ENCODE data around the gene FHL5.
"Not testable (repeated sequence)": the region's sequence is repeated elsewhere in the genome, so short reads cannot be mapped to it uniquely, and the experiment has no call there.

FHL5 gene

GRCh38 chr6:96608074-96608473 is 45.1 kb downstream of the FHL5 start:
- no peak overlapping the region for H2AFZ ChIP-seq (ENCODE audit: low read length, unreplicated experiment)

GRCh38 chr6:96610019-96610418 is 47.1 kb downstream of the FHL5 start:
- Histone ChIP-seq H3K27ac (ENCODE audit: low read depth, low read length) (no peak overlapping the region), H3K4me1 (ENCODE audit: control insufficient read depth, insufficient read depth, low read length, unreplicated experiment) (no peaks in the 10 kb centered on the region), H3K27me3 (ENCODE audit: insufficient read depth, low read length) (peaks cover 17% of the 10 kb centered on the region), H3K4me3 (ENCODE audit: low read depth, low read length) (no peak overlapping the region), H3K36me3 (ENCODE audit: insufficient read depth, low read length) (no peaks in the 10 kb centered on the region), H3K79me2 (ENCODE audit: control insufficient read depth, insufficient read depth, low read length, unreplicated experiment) (no peaks in the 10 kb centered on the region), H2AFZ (ENCODE audit: low read length, unreplicated experiment) (no peak overlapping the region)

More at GRCh38 chr6:96608074-96608473, 45.1 kb downstream of the FHL5 start:
- Histone ChIP-seq H3K4me1 (ENCODE audit: control insufficient read depth, insufficient read depth, low read length, unreplicated experiment) (no peaks in the 10 kb centered on the region), H3K79me2 (ENCODE audit: control insufficient read depth, insufficient read depth, low read length, unreplicated experiment) (no peaks in the 10 kb centered on the region), H3K27me3 (ENCODE audit: insufficient read depth, low read length) (peaks cover 29% of the 10 kb centered on the region), H3K27ac (ENCODE audit: low read depth, low read length) (no peak overlapping the region), H3K4me3 (ENCODE audit: low read depth, low read length) (no peak overlapping the region), H3K36me3 (ENCODE audit: insufficient read depth, low read length) (no peaks in the 10 kb centered on the region)

DNA sequence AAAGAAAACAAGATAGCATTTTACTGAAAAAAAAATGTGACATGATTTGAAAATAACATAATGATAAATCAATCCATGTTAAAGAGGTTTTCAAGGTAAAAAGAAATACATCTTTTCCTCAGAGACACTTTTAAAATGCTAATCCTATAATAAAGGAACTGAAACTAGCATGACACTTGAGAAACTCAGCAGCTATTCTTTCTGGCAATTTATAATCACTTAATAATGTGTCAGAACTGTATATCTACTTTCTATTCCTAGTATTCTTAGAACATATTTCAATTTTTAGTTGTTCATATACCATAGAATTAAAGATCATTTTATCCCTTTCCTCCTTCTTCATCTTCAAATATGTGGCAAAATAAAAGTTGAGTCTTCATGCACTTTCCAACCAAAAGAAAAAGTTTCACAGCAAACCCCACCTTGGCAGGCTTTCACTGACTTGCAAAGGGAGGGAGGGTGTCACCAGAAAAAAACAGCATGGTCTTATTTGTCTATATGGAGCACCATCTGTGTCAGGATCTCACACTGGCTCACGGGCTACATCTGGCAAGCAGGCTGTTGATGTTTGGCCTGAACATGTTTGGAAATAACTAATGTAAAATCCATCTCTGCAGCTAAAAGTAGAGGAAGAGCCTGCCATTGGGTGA is 48.5 kb downstream of the FHL5 start:
- Histone ChIP-seq H3K4me3 (ENCODE audit: low read depth, low read length) (no peak overlapping the region), H3K27me3 (ENCODE audit: insufficient read depth, low read length) (peaks cover 20% of the 10 kb centered on the region), H3K36me3 (ENCODE audit: insufficient read depth, low read length) (no peaks in the 10 kb centered on the region), H3K27ac (ENCODE audit: low read depth, low read length) (no peak overlapping the region), H3K79me2 (ENCODE audit: control insufficient read depth, insufficient read depth, low read length, unreplicated experiment) (no peaks in the 10 kb centered on the region), H3K4me1 (ENCODE audit: control insufficient read depth, insufficient read depth, low read length, unreplicated experiment) (no peaks in the 10 kb centered on the region), H2AFZ (ENCODE audit: low read length, unreplicated experiment) (no peak overlapping the region)

DNA sequence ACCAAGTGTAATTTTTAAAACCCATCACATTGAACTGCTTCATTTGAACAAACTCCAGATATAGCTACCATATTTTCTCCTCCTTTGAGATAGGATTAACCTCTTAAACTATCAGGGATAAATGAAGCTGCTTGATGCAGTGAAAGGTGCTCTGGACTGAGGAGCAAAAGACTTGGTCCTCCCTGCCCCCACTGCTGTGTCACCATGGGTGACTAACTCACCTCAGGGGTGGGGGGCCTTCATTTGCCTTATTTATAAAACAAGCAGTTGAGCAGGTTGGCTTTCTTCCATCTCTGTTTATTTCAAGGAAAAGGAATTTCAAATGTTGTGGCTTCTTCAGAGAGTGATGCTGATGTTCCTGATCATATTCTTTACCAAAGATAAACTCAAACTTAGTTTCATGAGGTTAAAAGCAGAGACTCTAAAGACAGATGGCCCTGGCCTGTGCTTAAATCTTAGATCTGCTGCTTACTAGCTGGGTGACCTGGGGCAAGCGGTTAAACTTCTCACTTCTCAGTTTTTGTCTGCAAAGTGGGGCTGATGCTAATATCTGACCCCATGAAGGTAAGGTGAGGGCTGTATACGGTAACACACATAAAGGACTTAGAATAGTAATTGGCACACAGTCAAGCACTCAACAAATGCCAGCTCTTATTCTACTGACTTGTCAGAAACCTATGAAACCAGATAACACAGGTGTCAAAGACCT is 50.5 kb downstream of the FHL5 start:
- Histone ChIP-seq H3K27ac (ENCODE audit: low read depth, low read length) (no peak overlapping the region), H3K4me3 (ENCODE audit: low read depth, low read length) (no peak overlapping the region), H3K79me2 (ENCODE audit: control insufficient read depth, insufficient read depth, low read length, unreplicated experiment) (no peaks in the 10 kb centered on the region)

DNA sequence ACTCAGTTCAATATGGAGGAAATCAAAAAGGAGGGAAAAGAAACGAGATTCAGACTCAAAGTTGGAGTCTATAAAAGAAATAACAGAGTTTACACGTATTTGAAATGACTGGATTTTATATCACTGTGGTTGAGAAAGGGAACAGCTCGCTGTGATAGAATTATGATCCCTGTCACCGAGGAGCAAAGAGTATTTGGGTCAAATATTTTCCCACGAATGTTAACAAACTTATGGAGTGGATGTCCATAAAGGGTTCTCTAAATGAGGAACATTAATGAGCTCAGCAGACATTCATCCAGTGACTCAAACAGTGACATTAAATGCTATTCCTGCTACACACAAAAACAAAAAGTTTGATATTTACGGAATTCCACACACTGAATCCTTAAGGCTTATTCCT is 57.9 kb downstream of the FHL5 start:
- Histone ChIP-seq H3K36me3 (ENCODE audit: insufficient read depth, low read length) (no peaks in the 10 kb centered on the region), H3K79me2 (ENCODE audit: control insufficient read depth, insufficient read depth, low read length, unreplicated experiment) (no peaks in the 10 kb centered on the region), H2AFZ (ENCODE audit: low read length, unreplicated experiment) (no peak overlapping the region), H3K4me1 (ENCODE audit: control insufficient read depth, insufficient read depth, low read length, unreplicated experiment) (no peaks in the 10 kb centered on the region), H3K27me3 (ENCODE audit: insufficient read depth, low read length) (peaks cover 77% of the 10 kb centered on the region), H3K27ac (ENCODE audit: low read depth, low read length) (no peak overlapping the region), H3K4me3 (ENCODE audit: low read depth, low read length) (no peak overlapping the region)

More for the DNA sequence above, 50.5 kb downstream of the FHL5 start:
- H3K4me1 ChIP-seq (ENCODE audit: control insufficient read depth, insufficient read depth, low read length, unreplicated experiment), result no peaks in the 10 kb centered on the region
- H3K36me3 ChIP-seq (ENCODE audit: insufficient read depth, low read length), result no peaks in the 10 kb centered on the region
- H3K27me3 ChIP-seq (ENCODE audit: insufficient read depth, low read length), result peaks cover 27% of the 10 kb centered on the region
- no peak overlapping the region for H2AFZ ChIP-seq (ENCODE audit: low read length, unreplicated experiment)

DNA sequence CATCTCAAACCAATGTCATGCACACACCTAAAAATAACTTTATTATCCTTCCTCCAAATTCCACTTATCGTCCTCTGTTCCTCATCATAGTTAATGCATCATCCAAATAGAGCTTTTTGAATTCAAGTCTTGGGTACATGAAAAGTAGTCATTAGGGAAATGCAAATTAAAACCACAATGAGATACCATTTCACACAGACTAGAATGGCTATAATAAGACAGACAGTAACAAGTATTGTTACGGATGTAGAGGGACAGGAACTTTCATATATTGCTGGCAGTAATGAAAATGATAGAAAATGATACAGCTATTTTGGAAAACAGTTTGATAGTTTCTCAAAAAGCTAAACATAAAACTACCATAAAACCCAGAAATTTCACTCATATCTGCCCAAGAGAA is 59.1 kb downstream of the FHL5 start:
- Histone ChIP-seq H3K36me3 (ENCODE audit: insufficient read depth, low read length) (no peaks in the 10 kb centered on the region), H3K79me2 (ENCODE audit: control insufficient read depth, insufficient read depth, low read length, unreplicated experiment) (no peaks in the 10 kb centered on the region), H3K4me1 (ENCODE audit: control insufficient read depth, insufficient read depth, low read length, unreplicated experiment) (no peaks in the 10 kb centered on the region), H3K27ac (ENCODE audit: low read depth, low read length) (no peak overlapping the region), H2AFZ (ENCODE audit: low read length, unreplicated experiment) (no peak overlapping the region), H3K27me3 (ENCODE audit: insufficient read depth, low read length) (peaks cover 71% of the 10 kb centered on the region), H3K4me3 (ENCODE audit: low read depth, low read length) (no peak overlapping the region)

GRCh38 chr6:96624957-96625356 is 62.0 kb downstream of the FHL5 start:
- Histone ChIP-seq H3K79me2 (ENCODE audit: control insufficient read depth, insufficient read depth, low read length, unreplicated experiment) (no peaks in the 10 kb centered on the region), H2AFZ (ENCODE audit: low read length, unreplicated experiment) (no peak overlapping the region), H3K4me1 (ENCODE audit: control insufficient read depth, insufficient read depth, low read length, unreplicated experiment) (no peaks in the 10 kb centered on the region), H3K27ac (ENCODE audit: low read depth, low read length) (no peak overlapping the region), H3K27me3 (ENCODE audit: insufficient read depth, low read length) (peaks cover 54% of the 10 kb centered on the region), H3K36me3 (ENCODE audit: insufficient read depth, low read length) (no peaks in the 10 kb centered on the region), H3K4me3 (ENCODE audit: low read depth, low read length) (no peak overlapping the region)

- no peaks in the 10 kb centered on the region for H3K4me1 ChIP-seq (ENCODE audit: control insufficient read depth, insufficient read depth, low read length, unreplicated experiment)
- H2AFZ ChIP-seq (ENCODE audit: low read length, unreplicated experiment), result no peak overlapping the region
Observed at GRCh38 chr6:96626759-96627364, 63.9 kb downstream of the FHL5 start.

GRCh38 chr6:96631248-96631647 is 68.3 kb downstream of the FHL5 start:
- Histone ChIP-seq H3K27ac (ENCODE audit: low read depth, low read length) (no peak overlapping the region), H3K36me3 (ENCODE audit: insufficient read depth, low read length) (no peaks in the 10 kb centered on the region), H2AFZ (ENCODE audit: low read length, unreplicated experiment) (no peak overlapping the region), H3K4me1 (ENCODE audit: control insufficient read depth, insufficient read depth, low read length, unreplicated experiment) (no peaks in the 10 kb centered on the region), H3K79me2 (ENCODE audit: control insufficient read depth, insufficient read depth, low read length, unreplicated experiment) (no peaks in the 10 kb centered on the region), H3K4me3 (ENCODE audit: low read depth, low read length) (no peak overlapping the region), H3K27me3 (ENCODE audit: insufficient read depth, low read length) (peaks cover 6% of the 10 kb centered on the region; the same call in 1 of the 2 replicates)

More at GRCh38 chr6:96626759-96627364, 63.9 kb downstream of the FHL5 start:
- no peaks in the 10 kb centered on the region for H3K79me2 ChIP-seq (ENCODE audit: control insufficient read depth, insufficient read depth, low read length, unreplicated experiment)
- no peak overlapping the region for H3K27ac ChIP-seq (ENCODE audit: low read depth, low read length)
- no peaks in the 10 kb centered on the region for H3K36me3 ChIP-seq (ENCODE audit: insufficient read depth, low read length)
- H3K4me3 ChIP-seq (ENCODE audit: low read depth, low read length), result no peak overlapping the region
- H3K27me3 ChIP-seq (ENCODE audit: insufficient read depth, low read length), result peaks cover 36% of the 10 kb centered on the region

GRCh38 chr6:96637979-96638378 is 75.1 kb downstream of the FHL5 start:
- H3K27me3 ChIP-seq (ENCODE audit: insufficient read depth, low read length); H3K79me2 ChIP-seq (ENCODE audit: control insufficient read depth, insufficient read depth, low read length, unreplicated experiment); H2AFZ ChIP-seq (ENCODE audit: low read length, unreplicated experiment); H3K4me1 ChIP-seq (ENCODE audit: control insufficient read depth, insufficient read depth, low read length, unreplicated experiment); H3K4me3 ChIP-seq (ENCODE audit: low read depth, low read length); H3K36me3 ChIP-seq (ENCODE audit: insufficient read depth, low read length); H3K27ac ChIP-seq (ENCODE audit: low read depth, low read length): not testable (repeated sequence)

- Histone ChIP-seq H3K4me1 (ENCODE audit: control insufficient read depth, insufficient read depth, low read length, unreplicated experiment) (no peaks in the 10 kb centered on the region), H3K4me3 (ENCODE audit: low read depth, low read length) (no peak overlapping the region), H3K79me2 (ENCODE audit: control insufficient read depth, insufficient read depth, low read length, unreplicated experiment) (no peaks in the 10 kb centered on the region), H2AFZ (ENCODE audit: low read length, unreplicated experiment) (no peak overlapping the region), H3K27me3 (ENCODE audit: insufficient read depth, low read length) (peaks cover 50% of the 10 kb centered on the region), H3K36me3 (ENCODE audit: insufficient read depth, low read length) (no peaks in the 10 kb centered on the region), H3K27ac (ENCODE audit: low read depth, low read length) (no peak overlapping the region)
Observed at GRCh38 chr6:96645106-96645505, 82.2 kb downstream of the FHL5 start.

Measured in ACC112 (cell line).